SK-N-MC (cell line): ENCODE results near the gene USP9X.

Source experiments
- EZH2 ChIP-seq: fragments of 200-600 bp; sonication (generic); IDR thresholded peaks from one replicate; pipeline ENCODE4 v1.6.1; 2017; ENCODE audit warnings: antibody characterized with exemption
- POLR2AphosphoS5 ChIP-seq: IDR thresholded peaks from 2 replicates; pipeline ENCODE4 v1.6.1; 2012; ENCODE audit warnings: mild to moderate bottlenecking, low read depth, low read length, borderline replicate concordance

- TF ChIP-seq EZH2 (no peak), POLR2AphosphoS5 (no peak)
These were observed 42.0 kb upstream of the USP9X start for GRCh38 chrX:41043196-41043595.
